Stimulated activated CD4-positive, alpha-beta T cell treated with anti-CD3 and anti-CD28 coated beads, Interleukin-4, amount 100 ng/mL, for 48 hours (primary cell): ENCODE measurements around the gene LGMN.

Source experiments
- DNase-seq, 2 donors: peaks; one replicate each; pipeline ENCODE4 v3.0.0-alpha.2; 2020; ENCODE audit warnings: low read depth in 2 of 2

The LGMN gene

GRCh38 chr14:92675976-92676375, 72.5 kb downstream of the LGMN start:
- DNase-seq: no peak

GRCh38 chr14:92675421-92675820, 73.0 kb downstream of the LGMN start:
- no peak for DNase-seq

- DNase-seq: no peak
Observed at GRCh38 chr14:92673601-92674150, 74.8 kb downstream of the LGMN start.

- DNase-seq: no peak
Observed at GRCh38 chr14:92670643-92671366, 77.6 kb downstream of the LGMN start.

GRCh38 chr14:92670160-92670559, 78.3 kb downstream of the LGMN start:
- DNase-seq: no peak

GRCh38 chr14:92668276-92668973, 80.0 kb downstream of the LGMN start:
- no peak for DNase-seq

- no peak for DNase-seq
Observed at GRCh38 chr14:92666251-92666650, 82.2 kb downstream of the LGMN start.

- no peak for DNase-seq
Observed at GRCh38 chr14:92665661-92666110, 82.7 kb downstream of the LGMN start.

- DNase-seq: no peak
Observed at GRCh38 chr14:92663049-92663448, 85.4 kb downstream of the LGMN start.

GRCh38 chr14:92660571-92660970, 87.9 kb downstream of the LGMN start:
- no peak for DNase-seq

GRCh38 chr14:92659765-92660561, 88.5 kb downstream of the LGMN start:
- DNase-seq: no peak

- no peak for DNase-seq
Observed at GRCh38 chr14:92658684-92659083, 89.7 kb downstream of the LGMN start.

GRCh38 chr14:92658160-92658559, 90.3 kb downstream of the LGMN start:
- no peak for DNase-seq

GRCh38 chr14:92657457-92658142, 90.8 kb downstream of the LGMN start:
- DNase-seq: no peak

- DNase-seq: no peak
Observed at GRCh38 chr14:92656306-92657081, 91.9 kb downstream of the LGMN start.

GRCh38 chr14:92655419-92656201, 92.8 kb downstream of the LGMN start:
- DNase-seq: no peak

- no peak for DNase-seq
Observed at GRCh38 chr14:92654239-92654901, 94.1 kb downstream of the LGMN start.
